WTC11 (cell line): ENCODE measurements around the gene TYSND1. TPM values are rescaled to one million over a fixed set of nuclear protein-coding genes. Genes with fewer than 3 reads are reported as not detected.

Source experiments
- ATAC-seq: fragments of 200-7000 bp; cut with Tn5 transposase; 2 replicates; pipeline ENCODE4 v1.10.0; 2021; ENCODE audit warnings: mild to moderate bottlenecking, moderate library complexity
- CTCF ChIA-PET: fragments of 300-600 bp; sonication (Branson Sonifier 250); formaldehyde crosslinking; loops from one replicate; lab custom pipeline; 2021; ENCODE audit warnings: antibody characterized with exemption; lab: Charles Lee
- POLR2A ChIA-PET: fragments of 350-600 bp; sonication (Branson Sonifier 250); formaldehyde crosslinking; loops from one replicate; lab custom pipeline; 2021; ENCODE audit warnings: antibody characterized with exemption; lab: Charles Lee
- DNase-seq: peaks from one replicate; pipeline ENCODE4 v3.0.0; 2021; ENCODE audit warnings: low spot score
- H3K27ac Mint-ChIP-seq: 2 replicates; pipeline ENCODE4 v1.8.0; 2021; ENCODE audit warnings: mixed read lengths
- H3K27me3 Mint-ChIP-seq: 2 replicates; pipeline ENCODE4 v1.8.0; 2021; ENCODE audit warnings: low read depth, mild to moderate bottlenecking, moderate library complexity, mixed read lengths
- H3K36me3 Mint-ChIP-seq: 2 replicates; pipeline ENCODE4 v1.8.0; 2021; ENCODE audit warnings: mixed read lengths
- H3K4me1 Mint-ChIP-seq: 2 replicates; pipeline ENCODE4 v1.8.0; 2022; ENCODE audit warnings: mixed read lengths
- H3K4me3 Mint-ChIP-seq: 2 replicates; pipeline ENCODE4 v1.8.0; 2021; ENCODE audit warnings: mild to moderate bottlenecking, moderate library complexity, mixed read lengths
- H3K9me3 Mint-ChIP-seq: 2 replicates; pipeline ENCODE4 v1.8.0; 2021; ENCODE audit warnings: mixed read lengths
- AFF4 ChIP-seq: sonication (generic); formaldehyde crosslinking; IDR thresholded peaks from 2 replicates; pipeline ENCODE4 v1.8.1; 2023; ENCODE audit warnings: mild to moderate bottlenecking, missing genetic modification reagents, borderline replicate concordance
- E2F1 ChIP-seq: sonication (generic); formaldehyde crosslinking; IDR thresholded peaks from 2 replicates; pipeline ENCODE4 v1.8.0; 2022; ENCODE audit warnings: mild to moderate bottlenecking, missing genetic modification reagents
- E2F5 ChIP-seq: sonication (generic); formaldehyde crosslinking; IDR thresholded peaks from 2 replicates; pipeline ENCODE4 v1.8.1; 2022; ENCODE audit warnings: mild to moderate bottlenecking, moderate library complexity, missing genetic modification reagents
- GRHL2 ChIP-seq: fragments of 250-450 bp; sonication (Bioruptor Pico); IDR thresholded peaks from 2 replicates; pipeline ENCODE4 v1.8.0; 2022; ENCODE audit warnings: mild to moderate bottlenecking, moderate library complexity; ENCODE audit not compliant: insufficient replicate concordance, severe bottlenecking
- GTF2I ChIP-seq: fragments of 250-450 bp; sonication (Bioruptor Pico); conservative IDR thresholded peaks from 2 replicates; pipeline ENCODE4 v1.4.0; 2021; ENCODE audit warnings: mild to moderate bottlenecking
- HMGXB4 ChIP-seq: sonication (generic); formaldehyde crosslinking; IDR thresholded peaks from 2 replicates; pipeline ENCODE4 v1.8.1; 2023; ENCODE audit warnings: mild to moderate bottlenecking, moderate library complexity, missing genetic modification reagents
- MXD4 ChIP-seq: fragments of 250-450 bp; sonication (Bioruptor Pico); IDR thresholded peaks from 2 replicates; pipeline ENCODE4 v1.8.0; 2021; ENCODE audit warnings: mild to moderate bottlenecking, moderate library complexity, borderline replicate concordance
- NFYB ChIP-seq: sonication (generic); formaldehyde crosslinking; conservative IDR thresholded peaks from 2 replicates; pipeline ENCODE4 v1.8.0; 2022; ENCODE audit warnings: low read depth, missing genetic modification reagents
- NR3C1 ChIP-seq: sonication (generic); formaldehyde crosslinking; conservative IDR thresholded peaks from 2 replicates; pipeline ENCODE4 v1.8.1; 2023; ENCODE audit warnings: low read depth, mild to moderate bottlenecking, missing genetic modification reagents
- RORB ChIP-seq: fragments of 250-450 bp; sonication (Bioruptor Pico); IDR thresholded peaks from 2 replicates; pipeline ENCODE4 v1.9.0; 2021; ENCODE audit warnings: mild to moderate bottlenecking
- SP1 ChIP-seq: sonication (generic); formaldehyde crosslinking; conservative IDR thresholded peaks from 2 replicates; pipeline ENCODE4 v1.8.1; 2022; ENCODE audit warnings: missing genetic modification reagents
- ZNF121 ChIP-seq: sonication (generic); formaldehyde crosslinking; IDR thresholded peaks from 2 replicates; pipeline ENCODE4 v1.8.0; 2023; ENCODE audit warnings: missing genetic modification reagents
- ZNF138 ChIP-seq: sonication (generic); formaldehyde crosslinking; conservative IDR thresholded peaks from 2 replicates; pipeline ENCODE4 v1.8.1; 2022; ENCODE audit warnings: mild to moderate bottlenecking, moderate library complexity, missing genetic modification reagents
- ZNF416 ChIP-seq: fragments of 250-450 bp; sonication (Bioruptor Pico); IDR thresholded peaks from 2 replicates; pipeline ENCODE4 v1.9.0; 2021; ENCODE audit warnings: mild to moderate bottlenecking, inconsistent platforms
- ZNF423 ChIP-seq: fragments of 250-450 bp; sonication (Bioruptor Pico); IDR thresholded peaks from 2 replicates; pipeline ENCODE4 v2.1.2; 2022; ENCODE audit warnings: mild to moderate bottlenecking, moderate library complexity
- total RNA-seq: library from RNA; stranded (reverse); gene quantifications from 3 replicates; pipeline ENCODE4 v1.2.3, GENCODE V29; 2021
- TF ChIP-seq, protein P1 (sequence below): fragments of 200-600 bp; IDR thresholded peaks from 2 replicates; pipeline ENCODE4 v1.8.0; 2022; ENCODE audit warnings: antibody characterized with exemption
- TF ChIP-seq, protein P2 (sequence below): fragments of 250-450 bp; sonication (Bioruptor Pico); IDR thresholded peaks from 2 replicates; pipeline ENCODE4 v1.8.0; 2021; ENCODE audit warnings: mild to moderate bottlenecking

Gene TYSND1
- total RNA-seq, 1 experiment from 2014 or later, result 18.9 TPM

DNA sequence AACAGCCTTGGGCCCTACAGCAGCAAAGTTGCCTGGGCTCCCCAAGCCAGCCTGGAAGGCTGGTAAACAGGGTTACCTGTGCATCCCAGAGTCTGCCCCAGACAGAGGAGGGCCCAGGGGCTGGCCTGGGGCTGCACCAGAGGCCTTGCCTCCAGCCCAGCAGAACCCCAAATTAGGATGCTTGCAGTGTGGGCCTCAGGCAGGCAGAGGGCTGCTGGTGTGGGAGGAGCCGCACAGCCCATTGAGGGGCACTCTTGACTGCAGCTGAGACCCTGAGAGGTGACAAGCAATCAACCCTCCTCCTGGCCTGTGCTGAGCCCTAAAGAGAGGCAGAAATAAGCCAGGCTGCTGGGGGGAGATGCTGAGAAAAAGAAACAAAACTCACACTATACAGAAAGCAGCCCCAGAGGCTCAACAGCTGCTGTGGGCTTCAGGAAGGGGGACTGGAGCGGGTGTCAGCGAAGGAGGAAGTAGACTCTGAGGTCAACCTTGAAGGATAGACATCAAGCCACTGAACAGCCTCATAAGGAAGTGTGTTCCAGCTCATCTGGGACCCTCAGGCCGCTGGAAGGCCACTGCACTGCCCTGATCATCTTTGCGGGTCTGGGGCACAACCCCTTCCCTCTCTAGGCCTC is 20.5 kb downstream of the TYSND1 start (continued):
- TF ChIP-seq NR3C1 (CRISPR knock-in tag) (no peak), ZNF423 (CRISPR knock-in tag) (no peak), NFYB (CRISPR knock-in tag) (no peak), MXD4 (CRISPR knock-in tag) (no peak), ZNF138 (no peak), HMGXB4 (CRISPR knock-in tag) (no peak), E2F5 (CRISPR knock-in tag) (no peak), GTF2I (CRISPR knock-in tag) (no peak), AFF4 (CRISPR knock-in tag) (no peak)
- TF ChIP-seq, protein P1, sequence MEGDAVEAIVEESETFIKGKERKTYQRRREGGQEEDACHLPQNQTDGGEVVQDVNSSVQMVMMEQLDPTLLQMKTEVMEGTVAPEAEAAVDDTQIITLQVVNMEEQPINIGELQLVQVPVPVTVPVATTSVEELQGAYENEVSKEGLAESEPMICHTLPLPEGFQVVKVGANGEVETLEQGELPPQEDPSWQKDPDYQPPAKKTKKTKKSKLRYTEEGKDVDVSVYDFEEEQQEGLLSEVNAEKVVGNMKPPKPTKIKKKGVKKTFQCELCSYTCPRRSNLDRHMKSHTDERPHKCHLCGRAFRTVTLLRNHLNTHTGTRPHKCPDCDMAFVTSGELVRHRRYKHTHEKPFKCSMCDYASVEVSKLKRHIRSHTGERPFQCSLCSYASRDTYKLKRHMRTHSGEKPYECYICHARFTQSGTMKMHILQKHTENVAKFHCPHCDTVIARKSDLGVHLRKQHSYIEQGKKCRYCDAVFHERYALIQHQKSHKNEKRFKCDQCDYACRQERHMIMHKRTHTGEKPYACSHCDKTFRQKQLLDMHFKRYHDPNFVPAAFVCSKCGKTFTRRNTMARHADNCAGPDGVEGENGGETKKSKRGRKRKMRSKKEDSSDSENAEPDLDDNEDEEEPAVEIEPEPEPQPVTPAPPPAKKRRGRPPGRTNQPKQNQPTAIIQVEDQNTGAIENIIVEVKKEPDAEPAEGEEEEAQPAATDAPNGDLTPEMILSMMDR, result no peak

DNA sequence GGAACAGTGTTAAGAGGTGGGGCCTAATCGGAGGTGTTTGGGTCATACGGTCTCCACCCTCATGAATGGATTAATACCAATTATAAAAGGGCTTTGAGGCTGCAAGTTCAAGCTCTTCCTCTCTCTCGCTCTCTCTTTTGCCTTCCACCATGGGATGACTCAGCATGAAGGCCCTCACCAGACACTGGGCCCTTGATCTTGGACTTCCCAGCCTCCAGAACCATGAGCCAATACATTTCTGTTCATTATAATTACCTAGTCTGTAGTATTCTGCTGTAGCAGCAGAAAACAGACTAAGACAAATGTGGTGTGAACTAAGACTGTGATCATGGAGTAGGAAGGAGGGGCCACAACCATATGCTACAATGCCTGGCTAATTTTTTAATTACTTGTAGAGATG is 21.6 kb downstream of the TYSND1 start:
- Mint-ChIP-seq H3K27me3 (no peaks in the 10 kb centered on the region), H3K27ac (no peak overlapping the region), H3K4me3 (no peak overlapping the region), H3K9me3 (peaks cover 3% of the 10 kb centered on the region), H3K36me3 (no peaks in the 10 kb centered on the region; the same call in 1 of the 2 replicates), H3K4me1 (peaks cover 6% of the 10 kb centered on the region; the same call in 1 of the 2 replicates)
- ChIA-PET POLR2A (no interaction called here), CTCF (interaction anchor here (0.7 to 1.8 kb wide), 2 partner anchors 8 to 254 kb away, joined by 3 to 5 read pairs; no protein-coding TSS in a partner anchor)
- TF ChIP-seq SP1 (CRISPR knock-in tag) (no peak), ZNF416 (CRISPR knock-in tag) (no peak)
- TF ChIP-seq, protein P2, sequence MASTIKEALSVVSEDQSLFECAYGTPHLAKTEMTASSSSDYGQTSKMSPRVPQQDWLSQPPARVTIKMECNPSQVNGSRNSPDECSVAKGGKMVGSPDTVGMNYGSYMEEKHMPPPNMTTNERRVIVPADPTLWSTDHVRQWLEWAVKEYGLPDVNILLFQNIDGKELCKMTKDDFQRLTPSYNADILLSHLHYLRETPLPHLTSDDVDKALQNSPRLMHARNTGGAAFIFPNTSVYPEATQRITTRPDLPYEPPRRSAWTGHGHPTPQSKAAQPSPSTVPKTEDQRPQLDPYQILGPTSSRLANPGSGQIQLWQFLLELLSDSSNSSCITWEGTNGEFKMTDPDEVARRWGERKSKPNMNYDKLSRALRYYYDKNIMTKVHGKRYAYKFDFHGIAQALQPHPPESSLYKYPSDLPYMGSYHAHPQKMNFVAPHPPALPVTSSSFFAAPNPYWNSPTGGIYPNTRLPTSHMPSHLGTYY (CRISPR knock-in tag), result no peak
- no peak for DNase-seq
- no peak for ATAC-seq

DNA sequence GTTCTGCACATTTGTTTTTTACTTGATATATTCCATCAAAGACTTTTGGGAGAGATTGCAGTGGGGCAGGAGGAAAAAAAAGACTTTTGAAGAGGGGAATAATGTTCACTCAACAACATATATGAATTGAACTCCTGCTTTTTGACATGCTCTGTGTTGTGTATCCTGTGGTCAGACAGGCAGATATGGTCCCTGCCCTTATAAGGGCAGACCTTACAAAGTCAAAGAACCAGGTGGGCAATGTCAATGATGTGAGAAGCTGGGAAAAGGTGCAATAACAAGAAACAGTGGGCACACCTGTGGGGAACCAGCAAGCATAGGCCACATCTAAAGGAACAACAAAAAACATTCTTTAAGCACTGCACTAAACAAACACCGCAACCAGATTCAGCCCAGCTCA is 22.1 kb downstream of the TYSND1 start:
- Mint-ChIP-seq H3K4me3 (no peak overlapping the region), H3K4me1 (peaks cover 6% of the 10 kb centered on the region; the same call in 1 of the 2 replicates), H3K27ac (no peak overlapping the region), H3K27me3 (no peaks in the 10 kb centered on the region), H3K36me3 (no peaks in the 10 kb centered on the region; the same call in 1 of the 2 replicates), H3K9me3 (peaks cover 3% of the 10 kb centered on the region)
- no peak for ATAC-seq
- ChIA-PET POLR2A (no interaction called here), CTCF (no interaction called here)
- TF ChIP-seq E2F1 (CRISPR knock-in tag) (no peak), GRHL2 (no peak), RORB (CRISPR knock-in tag) (no peak), ZNF121 (CRISPR knock-in tag) (no peak)
- DNase-seq, result no peak
